ENCODE data around the gene PLCL2.

The PLCL2 gene

DNA sequence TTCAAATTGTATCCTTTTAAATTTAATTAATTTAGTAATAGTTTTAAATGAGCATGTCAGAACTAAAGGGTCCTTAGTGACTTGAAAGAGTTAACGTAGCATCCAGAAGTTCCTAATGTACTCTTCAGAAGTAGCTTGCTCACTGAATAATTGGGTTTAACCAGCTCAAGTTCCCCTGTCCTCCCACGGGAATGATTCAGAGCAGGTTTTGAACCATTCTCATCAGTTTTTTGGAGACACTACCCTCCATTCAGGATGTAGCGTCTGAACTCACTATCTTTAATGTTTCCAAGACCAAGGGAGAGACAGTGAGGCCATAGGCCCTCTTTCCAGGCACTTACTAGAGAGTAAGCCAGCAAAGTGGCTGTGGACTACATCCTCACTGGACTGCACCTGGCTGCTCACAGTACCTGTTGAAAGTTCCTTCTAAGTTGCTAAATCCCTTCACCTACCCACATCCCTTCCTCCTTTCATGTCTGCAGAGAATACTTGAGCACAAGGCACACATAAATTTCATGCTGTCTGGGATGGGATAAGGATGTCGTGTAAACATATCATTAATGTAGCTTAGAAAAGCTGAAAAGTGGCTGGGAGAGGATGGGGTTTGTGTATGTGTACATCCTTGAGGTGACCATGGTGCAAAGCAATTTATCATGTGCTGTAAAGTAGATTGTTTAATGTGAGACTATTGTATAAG is 146.3 kb downstream of the PLCL2 start:
- DNase-seq (ENCODE audit: low spot score): no peak
- in situ Hi-C loops (cut with MboI; ENCODE audit: low pct_unique_long_range_greater_than_20kb, low sequenced_read_pairs, unreplicated experiment): no loop called here
- TF ChIP-seq, protein P1, sequence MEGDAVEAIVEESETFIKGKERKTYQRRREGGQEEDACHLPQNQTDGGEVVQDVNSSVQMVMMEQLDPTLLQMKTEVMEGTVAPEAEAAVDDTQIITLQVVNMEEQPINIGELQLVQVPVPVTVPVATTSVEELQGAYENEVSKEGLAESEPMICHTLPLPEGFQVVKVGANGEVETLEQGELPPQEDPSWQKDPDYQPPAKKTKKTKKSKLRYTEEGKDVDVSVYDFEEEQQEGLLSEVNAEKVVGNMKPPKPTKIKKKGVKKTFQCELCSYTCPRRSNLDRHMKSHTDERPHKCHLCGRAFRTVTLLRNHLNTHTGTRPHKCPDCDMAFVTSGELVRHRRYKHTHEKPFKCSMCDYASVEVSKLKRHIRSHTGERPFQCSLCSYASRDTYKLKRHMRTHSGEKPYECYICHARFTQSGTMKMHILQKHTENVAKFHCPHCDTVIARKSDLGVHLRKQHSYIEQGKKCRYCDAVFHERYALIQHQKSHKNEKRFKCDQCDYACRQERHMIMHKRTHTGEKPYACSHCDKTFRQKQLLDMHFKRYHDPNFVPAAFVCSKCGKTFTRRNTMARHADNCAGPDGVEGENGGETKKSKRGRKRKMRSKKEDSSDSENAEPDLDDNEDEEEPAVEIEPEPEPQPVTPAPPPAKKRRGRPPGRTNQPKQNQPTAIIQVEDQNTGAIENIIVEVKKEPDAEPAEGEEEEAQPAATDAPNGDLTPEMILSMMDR (IDR thresholded peaks at IDR 0.05; ENCODE audit: extremely low read depth, insufficient read depth, missing control alignments): no peak

DNA sequence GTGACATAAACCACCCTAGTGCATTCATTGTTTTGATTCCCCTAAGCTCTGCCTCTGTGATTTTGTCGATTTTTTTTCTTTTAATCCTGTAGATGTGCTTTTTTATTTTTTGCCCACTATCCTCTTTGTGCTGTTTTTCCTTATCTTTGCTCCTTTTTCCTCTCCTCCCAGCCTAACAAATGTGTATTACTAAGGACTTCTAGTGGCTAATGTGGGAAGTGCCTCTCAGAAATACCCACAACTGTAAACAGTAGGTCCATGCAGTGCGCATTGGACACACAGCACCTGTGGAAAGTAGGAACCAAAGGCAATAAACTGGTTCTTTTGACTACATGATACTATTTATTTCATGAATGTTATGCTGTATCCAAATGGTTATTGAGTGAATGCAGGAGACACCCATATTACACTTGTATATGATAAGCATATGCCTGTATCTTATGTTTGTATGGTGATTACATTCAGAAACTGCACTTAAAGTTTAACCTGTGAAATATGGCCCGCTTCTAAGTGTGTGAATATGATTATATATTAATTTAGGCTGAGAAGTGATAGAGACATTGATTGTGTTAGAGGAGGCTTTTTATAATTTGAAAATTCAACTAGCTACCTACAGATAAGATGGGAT is 147.8 kb downstream of the PLCL2 start:
- no peak for DNase-seq (ENCODE audit: low spot score)
- TF ChIP-seq, protein P1 (IDR thresholded peaks at IDR 0.05; ENCODE audit: extremely low read depth, insufficient read depth, missing control alignments): peak; percentile 69
- in situ Hi-C loops (cut with MboI; ENCODE audit: low pct_unique_long_range_greater_than_20kb, low sequenced_read_pairs, unreplicated experiment): no loop called here

DNA sequence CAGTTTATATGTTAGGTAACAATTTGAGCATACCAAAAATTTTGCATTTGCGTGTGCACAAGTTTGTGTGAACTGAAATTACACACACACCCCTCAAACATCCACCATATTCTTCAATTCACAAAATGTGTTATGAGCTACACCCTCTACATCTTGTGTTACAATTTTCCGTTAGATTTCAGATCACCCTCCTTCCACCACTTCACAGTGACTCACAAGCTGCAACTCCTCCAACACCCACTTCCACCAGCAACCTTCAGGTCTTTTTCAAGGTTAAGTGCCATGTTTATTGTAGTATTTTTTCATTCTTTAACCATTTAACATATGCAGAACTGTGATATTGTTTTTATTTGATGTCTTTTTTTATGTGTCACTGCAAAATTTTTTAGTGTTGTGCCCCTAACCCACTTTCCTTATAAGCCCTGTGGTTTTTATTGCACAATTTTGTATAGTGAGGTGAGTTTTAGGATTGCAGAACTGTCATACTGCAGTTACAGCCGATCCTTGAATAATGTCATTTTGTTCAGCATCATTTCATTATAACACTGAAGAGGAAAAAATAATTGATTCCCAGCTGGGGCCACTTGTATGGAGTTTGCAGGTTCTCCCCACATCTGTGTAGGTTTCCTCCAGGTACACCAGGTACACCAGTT is 148.9 kb downstream of the PLCL2 start:
- in situ Hi-C loops (cut with MboI; ENCODE audit: low pct_unique_long_range_greater_than_20kb, low sequenced_read_pairs, unreplicated experiment): no loop called here
- DNase-seq (ENCODE audit: low spot score): no peak
- TF ChIP-seq, protein P1 (IDR thresholded peaks at IDR 0.05; ENCODE audit: extremely low read depth, insufficient read depth, missing control alignments): no peak

DNA sequence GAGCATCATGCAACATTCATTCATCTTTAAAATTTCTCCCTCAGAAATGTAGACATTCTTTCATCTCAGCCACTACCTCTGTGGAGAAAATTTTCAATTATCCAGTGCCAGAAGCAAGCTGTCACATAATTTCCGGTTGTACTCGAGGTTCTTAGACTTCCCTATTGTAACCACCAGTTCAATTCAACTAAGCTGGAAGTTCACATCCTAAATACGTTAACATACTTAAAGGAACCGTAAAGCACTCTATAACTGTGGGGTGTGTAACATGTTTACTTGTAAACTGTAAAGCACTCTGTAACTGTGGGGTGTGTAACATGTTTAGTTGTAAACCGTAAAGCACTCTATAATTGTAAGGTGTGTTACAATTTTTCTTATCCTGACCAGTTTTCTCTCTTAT is 150.3 kb downstream of the PLCL2 start:
- in situ Hi-C loops (cut with MboI; ENCODE audit: low pct_unique_long_range_greater_than_20kb, low sequenced_read_pairs, unreplicated experiment): no loop called here
- no peak for DNase-seq (ENCODE audit: low spot score)
- TF ChIP-seq, protein P1 (IDR thresholded peaks at IDR 0.05; ENCODE audit: extremely low read depth, insufficient read depth, missing control alignments): no peak

DNA sequence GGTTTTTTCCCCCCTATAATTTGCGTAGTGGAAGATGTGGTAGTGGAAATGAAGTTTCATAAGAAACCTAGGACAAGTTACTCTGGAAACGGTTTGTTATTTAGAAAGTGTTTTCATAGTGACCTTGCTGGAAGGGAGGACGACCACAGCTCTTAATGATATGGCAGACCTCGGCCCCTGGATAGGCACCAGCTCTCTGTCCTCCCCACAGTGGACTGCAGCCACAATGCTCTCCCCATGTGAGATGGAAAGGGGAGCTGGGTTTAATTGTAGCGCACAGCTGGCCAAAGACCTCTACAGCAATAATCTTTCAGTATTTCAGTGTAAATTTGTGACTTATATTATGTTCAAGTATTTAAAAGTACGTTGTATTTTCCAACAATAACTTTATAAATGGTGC is 151.2 kb downstream of the PLCL2 start:
- no peak for DNase-seq (ENCODE audit: low spot score)
- TF ChIP-seq, protein P1 (IDR thresholded peaks at IDR 0.05; ENCODE audit: extremely low read depth, insufficient read depth, missing control alignments): no peak
- in situ Hi-C loops (cut with MboI; ENCODE audit: low pct_unique_long_range_greater_than_20kb, low sequenced_read_pairs, unreplicated experiment): no loop called here

DNA sequence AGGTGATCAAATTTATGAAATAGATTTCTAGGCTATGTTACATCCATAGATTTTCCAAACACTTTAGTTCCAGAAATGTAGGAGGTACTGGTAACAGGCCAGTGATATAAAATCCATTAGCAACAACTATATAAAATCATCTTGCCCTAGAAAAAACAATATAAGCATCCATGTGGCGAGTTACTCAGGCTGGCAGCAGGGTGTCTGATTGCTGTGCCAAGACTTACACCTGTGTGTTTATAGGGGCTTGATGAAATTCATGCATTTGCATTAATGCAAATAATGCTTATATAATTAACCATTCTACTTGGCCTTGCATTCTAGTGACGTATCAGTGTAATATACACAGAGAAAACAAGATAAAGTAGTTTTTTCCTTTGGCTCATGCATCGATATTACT is 153.4 kb downstream of the PLCL2 start:
- DNase-seq (ENCODE audit: low spot score): no peak
- TF ChIP-seq, protein P1 (IDR thresholded peaks at IDR 0.05; ENCODE audit: extremely low read depth, insufficient read depth, missing control alignments): no peak
- in situ Hi-C loops (cut with MboI; ENCODE audit: low pct_unique_long_range_greater_than_20kb, low sequenced_read_pairs, unreplicated experiment): no loop called here

Data from GM13977 (cell line).